HG02852 (cell line): ENCODE results near the gene MORN4.

Experiments used
- ATAC-seq: cut with Tn5 transposase; IDR thresholded peaks from one replicate; pipeline ENCODE4 v1.9.1; 2021; ENCODE audit warnings: mild to moderate bottlenecking, moderate library complexity; ENCODE audit not compliant: unreplicated experiment

MORN4 gene

GRCh38 chr10:97575127-97575668 lies 58.1 kb downstream of the MORN4 start:
- no peak for ATAC-seq

DNA sequence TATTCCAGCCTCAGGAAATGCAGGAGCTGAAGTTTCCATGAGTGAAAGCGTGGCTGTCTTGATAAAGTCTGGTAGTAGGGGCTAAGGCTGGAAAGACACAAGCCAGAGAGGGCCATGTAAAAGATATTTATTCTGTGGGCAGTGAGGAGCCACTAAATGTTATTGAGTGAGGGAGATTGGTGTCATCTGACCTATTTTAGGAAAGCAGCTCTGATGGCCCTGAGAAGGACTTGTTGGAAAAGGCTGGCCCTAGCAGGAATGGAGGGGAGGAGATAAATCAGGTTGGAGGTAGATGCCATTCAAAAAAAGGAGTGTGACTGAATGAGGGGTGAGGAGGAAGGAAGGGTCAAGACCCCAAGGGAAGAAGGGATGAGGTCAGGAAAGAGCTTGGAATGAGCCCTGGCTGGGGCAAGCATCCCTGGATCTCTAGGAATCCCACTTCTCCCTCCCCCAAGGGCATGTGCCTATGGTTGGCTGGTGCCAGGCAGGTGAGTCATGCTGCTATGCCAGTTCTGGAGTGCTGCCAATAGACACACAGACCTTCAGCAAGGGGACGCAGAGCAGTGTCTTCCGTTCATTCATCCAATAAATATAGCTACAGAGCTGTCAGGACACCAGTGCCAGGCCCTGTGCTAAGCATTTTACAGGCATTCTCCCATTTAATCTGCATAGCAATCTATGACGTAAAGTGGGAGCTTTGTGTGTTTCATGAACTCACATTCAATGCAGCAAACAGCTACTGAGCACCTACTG lies 58.8 kb downstream of the MORN4 start:
- no peak for ATAC-seq

- no peak for ATAC-seq
These were observed 59.6 kb downstream of the MORN4 start for GRCh38 chr10:97573672-97574071.

GRCh38 chr10:97573021-97573420 lies 60.3 kb downstream of the MORN4 start:
- no peak for ATAC-seq

- ATAC-seq, result no peak
These were observed 60.9 kb downstream of the MORN4 start, which contains the start of gene ANKRD2 for GRCh38 chr10:97572214-97572989. Gene ANKRD2 (plus strand): TSS chr10:97572779. CDS start chr10:97572789, 10 bp downstream.

DNA sequence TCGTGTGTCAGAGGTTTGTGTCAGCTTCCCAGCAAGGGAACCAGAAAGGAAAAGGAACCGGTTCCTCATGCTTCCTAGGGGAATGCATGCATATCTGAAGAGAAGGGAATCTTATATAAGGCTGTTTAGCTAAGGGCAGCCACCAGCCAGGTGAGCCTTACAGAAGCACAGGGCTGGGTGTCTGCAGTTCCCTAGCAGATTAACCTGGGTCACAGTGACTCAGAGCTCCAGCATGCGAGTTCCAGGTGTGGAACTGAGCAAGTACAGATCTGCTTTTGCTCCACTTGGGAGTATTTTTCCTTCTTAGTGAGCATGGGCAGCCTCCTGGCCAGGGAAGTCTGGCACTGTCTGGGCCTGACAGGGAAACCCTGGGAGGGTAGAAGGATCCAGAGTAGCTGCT lies 61.7 kb downstream of the MORN4 start:
- ATAC-seq, result no peak

DNA sequence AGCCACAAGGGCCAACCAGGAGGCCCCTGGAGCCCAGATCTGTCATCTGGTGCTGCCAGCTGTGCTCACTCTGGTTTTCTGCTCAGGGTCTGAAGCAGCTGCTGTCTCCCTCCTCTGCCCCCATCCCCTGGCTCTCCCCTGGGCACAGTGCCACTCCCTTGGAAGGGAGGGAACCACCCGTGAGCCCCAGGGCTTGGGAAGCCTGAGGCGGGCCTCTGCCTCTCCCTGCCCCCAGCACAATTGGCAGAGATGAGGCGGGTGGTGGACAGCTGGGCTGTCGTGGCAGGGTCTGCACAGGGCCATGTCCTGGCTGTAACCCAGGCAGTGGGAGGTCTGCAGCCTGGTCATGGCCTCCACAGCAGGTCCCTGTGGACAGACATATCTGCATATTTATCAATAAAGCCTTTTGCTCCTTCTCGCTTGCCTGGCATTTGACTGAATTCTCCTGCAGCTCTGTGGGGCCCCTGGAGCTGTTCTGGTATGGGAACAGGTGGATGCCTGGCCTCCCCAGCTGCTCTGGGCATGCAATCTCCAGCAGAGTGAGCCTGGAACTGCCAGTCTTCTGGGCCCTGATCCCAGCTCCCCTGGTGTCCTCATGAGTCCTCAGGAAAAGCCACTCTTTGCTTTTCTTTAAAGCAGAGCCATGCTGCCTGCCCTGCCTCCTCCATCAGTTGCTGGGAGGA lies 62.4 kb downstream of the MORN4 start:
- no peak for ATAC-seq

DNA sequence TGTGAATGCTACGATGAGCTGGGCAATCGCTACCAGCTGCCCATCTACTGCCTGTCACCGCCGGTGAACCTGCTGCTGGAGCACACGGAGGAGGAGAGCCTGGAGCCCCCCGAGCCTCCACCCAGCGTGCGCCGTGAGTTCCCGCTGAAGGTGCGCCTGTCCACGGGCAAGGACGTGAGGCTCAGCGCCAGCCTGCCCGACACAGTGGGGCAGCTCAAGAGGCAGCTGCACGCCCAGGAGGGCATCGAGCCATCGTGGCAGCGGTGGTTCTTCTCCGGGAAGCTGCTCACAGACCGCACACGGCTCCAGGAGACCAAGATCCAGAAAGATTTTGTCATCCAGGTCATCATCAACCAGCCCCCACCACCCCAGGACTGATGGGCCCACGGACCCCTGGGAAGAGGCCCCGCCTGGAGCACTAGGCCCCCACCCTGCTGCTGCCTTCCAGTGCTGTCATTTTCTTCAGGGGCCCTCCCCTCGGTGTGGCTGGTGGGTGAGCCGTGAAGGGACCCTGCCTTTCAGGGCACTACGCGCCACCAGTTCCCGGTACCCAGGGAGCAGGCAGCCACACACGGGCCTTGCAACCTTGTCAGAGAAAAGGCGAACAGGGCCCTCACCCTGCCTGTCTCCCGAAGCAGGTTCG lies 63.0 kb downstream of the MORN4 start:
- ATAC-seq, result no peak

DNA sequence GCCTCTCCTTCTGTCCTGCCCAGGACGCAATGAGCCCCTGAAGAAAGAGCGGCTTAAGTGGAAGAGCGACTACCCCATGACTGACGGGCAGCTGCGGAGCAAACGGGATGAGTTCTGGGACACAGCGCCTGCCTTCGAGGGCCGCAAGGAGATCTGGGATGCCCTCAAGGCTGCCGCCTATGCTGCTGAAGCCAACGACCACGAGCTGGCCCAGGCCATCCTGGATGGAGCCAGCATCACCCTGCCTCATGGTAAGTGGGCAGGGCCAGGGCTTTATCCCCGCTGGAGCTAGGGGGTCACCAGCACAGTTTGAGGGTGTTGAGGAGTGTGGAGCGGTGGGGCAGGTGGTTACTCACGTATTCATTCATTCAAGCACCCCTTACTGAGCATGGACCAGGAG lies 65.4 kb downstream of the MORN4 start:
- ATAC-seq, result no peak

- ATAC-seq, result no peak
These were observed 66.8 kb downstream of the MORN4 start for GRCh38 chr10:97566336-97566996.

- no peak for ATAC-seq
These were observed 68.5 kb downstream of the MORN4 start for GRCh38 chr10:97564776-97565175.
